HG03378 (cell line): ENCODE measurements around the gene LRP11.

Experiments
- ATAC-seq: cut with Tn5 transposase; IDR thresholded peaks from one replicate; pipeline ENCODE4 v1.9.1; 2021; ENCODE audit warnings: mild to moderate bottlenecking, moderate library complexity; ENCODE audit not compliant: unreplicated experiment

The LRP11 gene

GRCh38 chr6:149809798-149810197 lies 54.4 kb downstream of the LRP11 start:
- no peak for ATAC-seq

DNA sequence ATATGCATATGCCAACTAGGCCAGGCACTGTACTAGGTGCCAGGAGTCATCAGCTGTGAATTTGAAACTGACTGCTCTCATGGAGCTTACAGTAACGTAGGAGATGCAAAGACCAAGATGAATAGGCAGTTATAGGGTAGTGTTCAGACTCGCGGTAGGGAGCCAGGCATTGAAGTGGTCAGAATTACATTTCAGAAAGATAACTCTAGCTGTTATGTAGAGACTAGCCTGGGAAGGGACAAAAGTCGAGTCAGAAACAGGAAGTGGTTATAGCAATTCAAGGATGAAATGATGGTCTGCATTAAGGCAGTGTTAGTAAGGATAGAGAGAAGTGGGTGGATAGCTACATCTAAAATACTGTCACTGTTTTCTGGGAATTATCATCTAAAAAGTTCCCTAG lies 58.0 kb downstream of the LRP11 start:
- ATAC-seq = no peak

DNA sequence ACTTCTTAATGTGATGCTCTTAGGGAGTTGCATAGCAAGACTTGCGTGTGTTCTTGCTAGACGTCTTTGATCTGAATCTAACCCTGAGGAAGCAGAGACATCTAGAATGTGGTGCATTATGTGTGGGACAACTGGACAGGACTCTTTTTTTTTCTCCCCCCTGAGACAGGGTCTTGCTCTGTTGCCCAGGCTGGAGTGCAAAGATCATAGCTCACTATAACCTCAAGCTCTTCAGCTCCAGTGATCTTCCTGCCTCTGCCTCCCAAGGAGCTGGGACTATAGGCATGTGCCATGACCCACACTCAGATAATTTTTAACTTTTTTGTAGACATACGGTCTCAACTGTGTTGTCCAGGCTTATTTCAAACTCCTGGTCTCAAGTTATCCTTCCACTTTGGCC lies 80.6 kb downstream of the LRP11 start:
- no peak for ATAC-seq

DNA sequence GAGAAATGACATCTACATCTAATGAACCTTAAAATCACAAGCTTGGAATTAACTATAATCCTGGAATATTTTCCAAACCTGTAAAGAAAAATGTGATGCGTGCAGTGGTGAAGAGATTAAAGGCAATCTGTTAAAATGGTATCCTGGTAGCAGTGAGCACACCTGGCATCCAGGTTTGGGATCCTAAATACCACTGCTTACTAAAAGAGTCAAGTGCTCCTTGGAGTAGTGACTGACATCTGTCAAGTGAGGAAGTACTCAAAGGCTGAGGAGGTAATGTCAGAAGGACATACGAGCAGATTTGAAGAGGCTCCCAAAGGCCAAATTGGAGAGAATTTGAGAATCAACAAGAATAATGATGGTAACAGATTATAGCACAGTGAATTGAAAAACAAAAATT lies 81.8 kb downstream of the LRP11 start:
- no peak for ATAC-seq

DNA sequence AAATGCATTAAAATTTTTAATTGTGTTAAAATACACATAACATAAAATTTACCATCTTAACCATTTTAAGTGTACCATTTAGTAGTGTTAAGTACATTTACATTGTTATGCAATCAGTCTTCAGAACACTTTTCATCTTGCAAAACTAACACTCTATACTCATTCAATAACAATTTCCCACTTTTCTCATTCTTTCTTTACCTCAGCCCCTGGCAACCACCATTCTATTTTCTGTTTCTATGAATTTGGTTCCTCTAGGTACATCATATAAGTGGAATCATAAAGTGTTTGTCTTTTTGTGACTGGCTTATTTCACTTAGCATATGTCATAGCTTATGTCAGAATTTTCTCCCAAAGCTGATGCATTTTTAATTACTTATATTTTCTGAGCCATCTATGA lies 82.4 kb downstream of the LRP11 start:
- ATAC-seq = no peak

GRCh38 chr6:149779644-149779963 lies 84.6 kb downstream of the LRP11 start:
- no peak for ATAC-seq

GRCh38 chr6:149777624-149778023 lies 86.5 kb downstream of the LRP11 start:
- ATAC-seq = no peak

GRCh38 chr6:149771925-149772324 lies 92.2 kb downstream of the LRP11 start:
- no peak for ATAC-seq

DNA sequence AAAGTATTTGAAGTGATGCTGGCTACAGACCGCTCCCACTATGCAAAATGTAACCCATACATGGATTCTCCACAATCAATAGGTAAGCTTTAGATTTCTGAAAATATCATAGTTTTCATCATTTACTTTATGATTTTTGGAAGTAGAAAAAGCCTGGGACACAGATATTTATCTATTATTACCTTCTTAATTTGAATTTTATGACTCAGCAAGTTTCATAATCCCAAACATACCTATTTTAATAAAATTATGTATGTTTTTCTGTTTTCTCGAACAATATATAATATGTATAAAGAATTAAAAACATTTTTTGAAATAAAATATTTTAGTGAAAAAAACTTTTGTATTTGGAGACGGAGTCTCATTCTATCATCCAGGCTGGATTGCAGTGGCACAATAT lies 93.0 kb downstream of the LRP11 start:
- no peak for ATAC-seq

DNA sequence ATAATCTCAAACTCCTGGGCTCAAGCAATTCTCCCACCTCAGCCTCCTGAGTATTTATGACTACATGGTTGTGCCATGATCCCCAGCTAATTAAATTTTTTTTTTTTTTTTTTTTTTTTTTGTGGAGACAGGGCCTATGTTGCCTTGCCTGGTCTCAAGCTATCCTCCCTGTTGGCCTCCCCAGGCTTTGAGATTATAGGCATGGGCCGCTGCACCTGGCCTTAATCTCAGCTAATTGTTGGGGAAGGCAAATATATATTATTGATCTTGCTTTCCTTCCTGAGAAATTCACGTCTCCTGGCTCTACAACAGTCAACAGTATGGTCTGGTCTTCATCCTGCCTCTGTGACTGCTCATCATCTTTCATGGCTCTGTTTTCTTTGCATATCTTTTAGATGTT lies 94.5 kb downstream of the LRP11 start:
- no peak for ATAC-seq
